Brain pericyte (primary cell): ENCODE measurements around the gene NPSR1.

ENCODE experiments used
- DNase-seq: peaks from one replicate; pipeline ENCODE4 v3.0.0-alpha.2; 2012; ENCODE audit warnings: low read depth, low spot score

Gene NPSR1

DNA sequence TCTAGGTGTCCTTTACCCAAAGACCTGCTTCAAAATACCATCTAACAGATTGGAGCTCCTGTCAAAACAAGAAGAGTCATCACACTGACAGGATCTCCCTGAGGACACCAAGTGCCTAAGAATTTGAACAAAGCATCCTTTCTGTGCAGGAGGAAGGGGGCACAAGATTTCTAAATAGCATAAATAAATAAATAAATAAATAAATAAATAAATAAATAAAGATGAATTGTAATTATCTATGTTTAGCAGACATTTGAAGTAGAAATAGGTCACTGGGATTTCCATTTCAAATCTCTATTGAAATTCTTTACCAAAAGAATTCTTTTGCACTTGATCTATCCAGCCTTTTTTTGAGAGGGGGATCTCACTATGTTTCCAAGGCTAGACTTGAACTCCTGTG is 65.3 kb downstream of the NPSR1 start:
- no peak for DNase-seq

DNA sequence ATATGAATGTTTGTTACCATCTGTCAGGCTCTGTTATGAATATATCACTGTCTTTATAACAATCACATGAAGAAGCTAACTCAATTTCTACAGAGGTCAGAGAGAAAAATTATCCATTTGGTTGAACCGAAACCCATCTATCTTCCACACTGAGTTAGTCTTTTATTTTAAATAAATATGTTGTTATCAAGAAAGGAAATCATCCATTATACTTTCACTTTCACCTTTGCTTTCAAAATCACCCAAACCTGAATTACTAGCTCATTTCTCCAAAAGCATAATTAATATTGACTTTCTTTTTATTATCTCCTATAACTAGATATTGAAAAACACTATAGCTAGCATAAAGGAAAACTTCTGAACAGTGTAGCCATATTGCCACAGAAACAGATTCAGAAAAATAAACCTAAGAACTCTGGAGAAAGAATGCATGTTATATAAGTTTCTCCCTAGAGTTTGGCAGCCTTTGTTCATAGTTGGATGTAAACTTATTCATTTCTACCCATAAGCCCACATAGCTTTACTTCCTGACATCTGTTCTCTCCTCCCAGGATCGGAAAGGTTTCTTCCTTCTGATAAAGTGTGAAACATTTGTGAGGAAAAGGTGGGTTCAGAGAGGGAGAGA is 66.0 kb downstream of the NPSR1 start:
- DNase-seq = no peak

DNA sequence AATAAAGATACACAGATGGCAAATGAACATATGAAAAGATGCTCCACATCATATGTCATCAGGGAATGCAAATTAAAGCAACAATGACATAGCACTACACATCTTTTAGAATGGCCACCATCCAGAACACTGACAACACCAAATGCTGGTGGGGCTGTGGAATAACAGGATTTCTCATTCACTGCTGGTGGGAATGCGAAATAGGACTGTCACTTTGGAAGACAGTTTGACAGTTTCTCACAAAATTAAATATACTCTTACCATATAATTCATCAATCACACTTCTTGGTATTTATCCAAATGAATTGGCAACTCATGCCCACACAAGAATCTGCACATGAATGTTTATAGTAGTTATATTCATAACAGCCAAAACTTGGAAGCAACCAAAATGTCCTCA is 68.2 kb downstream of the NPSR1 start:
- no peak for DNase-seq

DNA sequence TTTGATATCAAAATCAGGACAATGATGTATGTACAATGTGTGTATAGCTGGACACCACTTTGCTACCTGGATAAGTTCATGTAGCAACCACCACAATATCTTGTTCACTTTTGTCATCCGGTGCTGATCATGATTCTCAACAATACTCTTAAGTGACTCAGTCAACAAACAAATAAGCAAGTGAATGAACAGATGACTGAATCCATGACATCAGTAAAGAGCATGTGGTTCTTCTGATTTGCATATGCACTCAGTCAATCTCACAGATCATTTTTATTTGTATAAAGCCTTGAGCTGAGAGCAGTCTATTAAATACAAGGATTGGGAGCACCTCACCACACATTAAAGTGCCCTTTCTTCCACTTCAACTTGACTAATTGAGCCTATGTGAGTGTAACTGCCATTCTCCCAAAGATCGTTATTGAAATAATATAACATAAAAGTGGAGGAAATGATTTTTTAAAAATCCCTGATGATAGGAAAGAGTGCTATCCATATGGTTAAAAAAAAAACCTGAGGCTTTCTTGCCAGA is 69.5 kb downstream of the NPSR1 start:
- DNase-seq = no peak

DNA sequence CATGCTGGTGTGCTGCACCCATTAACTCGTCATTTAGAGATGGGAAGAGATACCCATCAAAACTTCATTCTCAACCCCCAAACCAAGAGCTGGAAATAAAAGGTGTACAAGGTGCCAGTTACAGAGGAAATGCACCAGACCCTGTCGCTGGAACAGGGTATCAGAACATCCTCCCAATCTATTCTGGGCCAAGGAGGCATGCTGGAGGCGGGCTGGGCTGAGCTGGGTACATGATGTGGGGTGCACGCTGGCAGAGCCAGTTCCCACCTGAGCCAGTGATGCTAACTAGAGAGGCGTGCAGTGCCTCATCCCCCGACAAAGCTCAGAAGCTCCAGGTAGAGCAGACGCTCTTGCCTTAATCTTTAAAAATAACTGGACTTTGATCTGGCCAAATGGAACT is 70.1 kb downstream of the NPSR1 start:
- DNase-seq = no peak

DNA sequence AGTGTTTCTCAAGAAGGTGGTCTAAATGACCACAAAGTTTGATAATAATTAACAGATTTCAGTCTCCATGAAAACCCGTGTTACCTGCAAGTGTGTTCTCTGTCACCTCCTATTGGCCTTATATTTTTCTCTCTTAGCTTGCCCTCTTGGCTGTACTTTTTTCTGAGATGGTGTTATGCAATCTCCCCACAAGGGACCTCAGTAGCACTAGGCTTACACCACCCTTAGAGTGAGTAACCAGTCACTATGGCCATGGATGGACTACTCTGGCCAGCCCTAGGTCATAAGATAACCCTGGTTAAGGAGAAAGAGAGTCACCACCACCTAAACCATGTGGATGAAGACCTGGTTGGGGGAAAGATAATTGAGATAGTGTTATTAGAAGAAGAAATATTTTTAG is 76.8 kb downstream of the NPSR1 start:
- DNase-seq = no peak

DNA sequence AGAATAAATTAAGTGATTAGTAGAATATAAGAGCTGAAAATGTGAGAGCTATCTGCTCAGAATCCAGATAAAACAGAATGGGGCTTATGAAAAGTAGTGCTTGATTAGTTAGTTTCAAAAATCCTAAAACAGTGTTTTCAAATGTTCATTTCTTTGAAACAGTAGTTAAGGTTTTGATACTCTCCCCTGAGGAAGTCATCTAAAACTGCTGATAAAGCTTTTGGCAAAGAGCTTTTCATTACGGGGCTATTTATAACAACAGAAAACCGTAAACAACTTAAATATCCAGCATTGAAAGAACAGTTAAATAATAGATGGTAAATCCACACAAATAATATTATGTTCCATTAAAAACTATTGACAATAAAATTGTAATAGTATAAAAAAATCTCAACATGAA is 77.5 kb downstream of the NPSR1 start:
- DNase-seq = no peak

DNA sequence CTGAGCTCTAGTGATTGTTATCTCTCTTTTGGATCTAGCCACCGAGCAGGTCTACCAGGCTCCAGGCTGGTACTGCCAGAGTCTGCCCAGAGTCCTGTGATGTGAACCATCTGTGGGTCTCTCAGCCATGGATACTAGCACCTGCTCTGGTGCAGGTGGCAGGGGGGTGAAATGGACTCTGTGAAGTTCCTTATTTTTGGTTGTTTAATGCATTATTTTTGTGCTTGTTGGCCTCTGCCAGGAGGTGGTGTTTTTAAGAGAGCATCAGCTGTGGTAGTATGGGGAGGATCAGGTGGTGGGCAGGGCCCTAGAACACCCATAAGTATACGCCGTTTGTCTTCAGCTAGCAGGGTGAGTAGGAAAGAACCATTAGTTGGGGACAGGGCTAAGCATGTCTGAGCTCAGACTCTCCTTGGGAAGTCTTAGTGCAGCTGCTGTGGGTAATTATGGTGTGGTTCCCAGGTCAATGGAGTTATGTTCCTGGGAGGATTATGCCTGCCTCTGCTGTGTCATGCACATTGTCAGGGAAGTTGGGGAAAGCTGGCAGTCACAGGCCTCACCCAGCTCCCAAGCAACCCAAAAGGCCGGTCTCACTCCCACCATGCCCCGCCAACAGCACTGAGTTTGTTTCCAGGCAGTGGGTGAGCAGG is 81.8 kb downstream of the NPSR1 start:
- no peak for DNase-seq

DNA sequence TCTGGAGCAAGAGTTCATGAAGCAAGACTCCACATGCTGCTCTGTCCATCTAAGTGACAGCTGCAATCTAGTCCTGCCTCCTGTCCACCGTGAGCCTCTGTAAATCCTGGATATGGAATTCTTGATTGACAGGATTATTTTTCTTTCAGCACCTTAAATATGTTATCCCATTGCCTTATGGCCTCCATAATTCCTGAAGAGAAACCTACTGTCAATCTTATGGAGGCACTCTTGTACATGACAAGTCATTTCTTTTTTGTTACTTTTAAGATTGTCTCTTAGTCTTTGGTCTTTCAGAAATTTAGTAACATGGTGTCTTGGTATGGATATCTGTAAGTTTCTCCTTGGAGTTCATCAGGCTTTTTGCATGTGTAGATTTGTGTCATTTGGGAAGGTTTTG is 82.8 kb downstream of the NPSR1 start:
- no peak for DNase-seq

DNA sequence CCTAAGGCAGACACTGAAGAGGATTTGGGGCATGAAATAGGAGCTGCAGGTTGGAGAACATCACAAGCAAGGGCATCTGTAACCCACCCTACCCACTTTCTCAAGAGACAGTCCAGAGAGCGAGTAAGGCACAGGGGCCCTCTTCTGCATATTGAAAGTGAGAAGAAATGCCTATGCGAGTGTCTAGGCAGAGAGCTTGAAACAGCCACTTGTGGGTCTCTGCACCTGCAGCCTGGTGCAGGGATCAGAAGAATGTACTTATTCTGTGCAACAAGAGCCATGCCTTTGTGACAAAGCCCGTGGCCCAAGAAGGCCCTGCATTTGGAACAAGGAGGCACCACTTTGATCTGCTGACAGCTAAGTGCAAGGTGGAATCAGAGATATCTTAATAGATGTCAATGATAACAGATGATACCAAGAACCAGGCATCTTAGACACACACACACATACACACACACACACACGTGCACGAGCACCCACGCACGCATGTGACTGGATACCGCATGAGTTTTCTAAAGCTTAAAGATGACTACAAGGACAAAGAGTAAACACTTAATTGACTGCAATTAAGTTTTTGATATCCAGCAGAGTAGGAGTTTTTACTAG is 89.3 kb downstream of the NPSR1 start:
- DNase-seq = no peak

DNA sequence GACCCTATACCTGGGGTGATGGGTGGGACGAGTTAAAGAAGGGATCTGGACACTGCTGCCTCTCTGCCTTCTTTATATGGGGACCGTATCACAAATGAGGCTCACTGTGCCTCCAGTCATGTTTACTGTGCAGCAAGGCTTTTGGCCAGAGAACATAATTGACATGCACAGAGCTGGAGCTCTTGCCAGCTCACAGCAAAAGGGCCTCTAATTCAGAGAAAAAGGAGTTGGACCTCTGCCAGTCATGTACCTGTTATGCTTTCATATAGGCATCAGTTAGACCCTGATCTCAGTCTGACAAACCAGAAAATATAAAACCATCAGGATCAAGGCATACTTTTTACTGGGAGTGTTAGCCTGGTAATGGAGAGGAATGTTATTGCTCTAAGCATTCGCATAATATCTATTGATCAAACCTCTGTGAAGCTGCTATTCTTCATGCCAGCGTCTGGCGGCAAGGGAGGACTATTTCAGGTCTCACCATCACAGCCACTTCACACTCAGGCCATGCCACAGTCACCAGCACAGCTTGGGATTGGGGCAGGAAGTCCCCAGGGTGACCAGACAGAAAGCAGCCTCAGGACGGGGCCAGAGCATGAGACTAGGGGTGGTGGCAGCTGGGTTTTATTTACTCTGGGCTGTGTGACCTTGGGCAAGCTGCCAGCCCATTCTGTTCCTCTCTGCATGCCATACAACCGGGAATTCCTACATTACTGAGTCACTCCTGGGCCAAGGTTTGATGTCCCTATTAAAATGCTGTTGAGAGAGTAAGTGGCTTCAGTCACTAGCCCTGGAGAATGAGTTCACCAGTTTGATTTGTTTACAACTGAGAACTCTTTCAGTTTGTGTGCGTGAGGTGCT is 90.1 kb downstream of the NPSR1 start:
- DNase-seq = no peak

DNA sequence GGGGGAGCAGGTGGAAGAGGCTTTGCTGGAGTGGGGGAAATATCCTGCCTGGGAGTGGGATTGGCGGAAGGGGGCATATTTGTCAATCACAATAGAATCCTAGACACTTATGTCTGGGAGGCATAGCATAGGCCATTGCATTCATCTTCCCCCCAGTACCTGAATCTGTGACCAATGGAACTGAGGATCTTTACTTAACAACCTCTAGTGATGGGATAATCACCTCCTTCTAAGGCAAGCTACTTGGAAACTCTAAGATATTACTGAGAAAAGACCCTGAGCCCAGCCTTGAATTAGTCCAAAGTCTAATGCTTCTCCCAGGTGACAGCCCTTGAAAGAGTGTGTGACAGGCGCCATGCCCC is 90.7 kb downstream of the NPSR1 start:
- DNase-seq = no peak

DNA sequence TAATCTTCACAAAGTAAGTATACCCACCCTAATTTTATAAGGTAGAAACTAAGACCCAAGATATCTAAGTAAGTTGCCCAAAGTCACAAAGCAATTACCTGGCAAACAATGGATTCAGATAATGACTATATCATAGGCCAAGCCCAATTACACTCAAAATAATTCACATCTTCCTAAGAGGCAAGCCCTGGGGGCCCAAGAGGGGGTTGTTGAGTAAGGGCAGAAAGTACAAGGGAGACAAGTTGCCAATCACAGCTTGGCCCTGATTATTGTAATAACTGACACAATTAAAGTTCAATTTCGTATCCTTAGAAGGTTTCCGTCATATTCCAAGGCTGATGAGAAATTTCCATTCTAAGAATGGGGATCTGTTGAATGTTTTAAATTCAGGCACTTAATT is 91.4 kb downstream of the NPSR1 start:
- DNase-seq = no peak

DNA sequence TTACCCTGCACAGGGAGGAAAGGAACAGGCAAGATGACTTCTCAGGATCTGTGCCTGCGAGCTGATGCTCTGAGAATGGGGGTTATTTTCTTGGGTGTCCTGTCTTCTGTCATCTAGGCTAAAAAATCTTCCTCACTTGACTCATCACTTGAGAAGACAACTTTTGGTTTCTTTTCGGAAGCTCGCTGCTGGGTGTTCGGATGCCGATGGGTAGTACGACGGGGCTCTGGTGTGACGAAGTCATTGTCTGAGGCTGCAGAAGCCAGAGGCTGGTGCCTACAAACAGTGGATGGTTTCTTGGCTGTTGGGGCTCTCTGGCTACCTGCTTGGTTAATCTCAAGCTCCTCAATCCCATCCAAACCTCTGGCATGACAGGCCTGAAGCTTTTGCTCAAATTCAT is 92.2 kb downstream of the NPSR1 start:
- no peak for DNase-seq

DNA sequence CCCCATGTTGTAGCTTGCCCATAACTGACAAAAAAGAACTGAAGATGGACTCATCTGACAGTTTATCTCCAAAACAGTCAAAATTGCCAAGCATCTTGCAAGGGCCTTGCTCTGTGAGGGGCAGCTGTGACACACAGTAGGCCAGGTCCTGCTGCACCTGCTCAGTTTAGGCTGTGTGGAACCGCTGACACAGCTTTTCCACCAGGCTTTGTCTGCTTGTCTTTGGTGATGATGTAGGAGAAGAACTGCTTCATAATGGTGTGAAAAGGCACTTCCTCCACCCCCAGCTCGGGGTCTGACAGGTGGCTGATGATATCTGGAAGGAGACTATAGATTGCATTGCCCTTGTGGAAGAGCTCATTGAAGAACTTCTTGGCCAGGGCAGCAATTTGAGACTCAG is 92.6 kb downstream of the NPSR1 start:
- DNase-seq = no peak

DNA sequence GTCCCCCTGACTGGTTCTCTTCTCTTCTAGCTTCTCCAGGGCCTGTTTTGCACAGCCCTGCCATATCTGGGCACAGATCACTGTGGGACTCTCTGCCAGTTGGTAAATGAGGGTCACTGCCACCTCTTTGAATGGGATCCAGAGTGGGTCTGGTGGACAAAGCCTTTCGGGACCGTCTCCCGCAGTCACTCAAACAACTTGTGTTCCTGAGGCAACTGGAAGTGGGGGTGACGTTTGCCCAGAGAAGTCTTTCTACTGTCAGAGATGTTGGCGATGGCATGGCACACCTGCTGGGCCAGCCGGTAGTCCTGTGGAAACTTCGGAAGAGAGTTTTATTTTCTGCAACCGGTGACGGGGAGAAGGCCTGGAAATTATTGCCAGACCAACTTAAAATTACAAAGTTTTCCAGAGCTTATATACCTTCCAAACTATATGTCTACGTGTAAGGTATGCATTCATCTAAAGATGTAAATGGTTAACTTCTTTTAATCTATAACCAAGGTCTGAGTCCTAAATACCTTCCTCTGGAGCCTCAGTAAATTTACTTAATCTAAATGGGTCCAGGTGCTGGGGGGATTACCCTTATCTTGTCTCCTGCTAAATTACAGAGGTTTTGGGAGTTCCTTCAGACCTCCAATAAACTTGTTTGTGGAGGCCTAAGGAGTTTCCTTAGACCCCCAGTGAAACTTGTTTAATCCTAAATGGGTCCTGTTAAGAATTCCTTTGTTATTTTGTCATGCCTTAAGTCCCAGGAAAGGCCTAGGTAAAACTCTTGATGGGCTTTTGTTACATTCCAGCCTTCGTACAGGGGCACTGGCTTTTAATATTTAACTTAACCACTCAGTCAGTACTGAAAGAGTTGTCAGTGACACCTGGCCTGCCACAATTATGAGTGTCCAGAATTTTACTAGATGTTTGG is 94.0 kb downstream of the NPSR1 start:
- DNase-seq = no peak

DNA sequence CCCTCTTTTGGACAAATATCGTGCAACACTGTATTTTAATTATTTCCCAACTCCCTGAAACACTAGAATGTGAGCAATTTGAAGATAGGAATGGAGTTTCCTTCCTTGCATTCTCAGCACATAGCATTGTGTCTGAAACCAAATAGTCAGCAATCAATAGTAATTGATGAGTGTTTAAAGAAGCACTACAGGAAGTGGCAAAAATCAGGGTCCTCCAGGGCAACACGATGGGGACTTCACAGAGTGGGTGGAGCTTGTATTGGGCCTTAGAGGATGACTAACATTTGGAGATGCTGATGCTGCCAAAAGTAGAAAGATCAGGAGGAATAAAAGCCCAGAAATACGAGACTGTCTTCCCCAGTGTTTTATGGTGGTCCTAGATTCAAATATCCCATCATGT is 94.9 kb downstream of the NPSR1 start:
- no peak for DNase-seq

DNA sequence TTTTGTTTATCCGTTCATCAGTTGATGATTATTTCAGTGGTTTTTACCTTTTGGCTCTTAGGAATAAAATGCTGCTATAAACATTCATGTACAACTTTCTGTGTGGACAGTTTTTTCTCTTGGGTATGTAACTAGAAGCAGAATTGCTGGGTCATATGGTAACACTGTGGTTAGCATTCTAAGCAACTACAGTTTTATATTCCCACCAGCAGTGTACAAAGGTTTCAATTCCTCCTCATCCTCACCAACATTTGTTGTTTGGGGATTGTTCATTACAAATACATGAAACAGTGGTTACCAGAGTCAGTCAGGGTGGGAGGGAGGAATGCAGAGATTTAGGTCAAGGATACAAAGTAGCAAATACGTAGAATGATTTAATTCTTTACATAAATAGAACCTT is 97.0 kb downstream of the NPSR1 start:
- no peak for DNase-seq

DNA sequence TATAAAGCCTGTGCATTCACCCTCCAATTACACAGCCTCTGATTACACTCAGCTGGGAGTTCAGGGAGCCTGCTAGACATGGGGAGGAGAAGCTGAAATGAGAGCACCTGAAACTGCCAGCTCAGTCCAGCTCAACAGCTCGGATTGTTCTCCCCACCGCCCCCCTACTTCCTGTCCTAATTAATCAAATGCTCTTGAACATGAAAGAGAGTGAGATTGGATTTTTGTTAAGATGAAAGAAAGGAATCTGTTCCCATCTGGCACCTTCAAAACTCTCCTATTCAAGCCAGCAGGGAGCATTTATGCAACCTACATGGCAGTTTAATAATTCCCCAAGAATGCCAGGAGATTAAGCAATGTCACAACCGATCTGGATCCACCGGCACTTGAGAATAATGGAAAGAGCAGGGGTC is 98.0 kb downstream of the NPSR1 start:
- no peak for DNase-seq

DNA sequence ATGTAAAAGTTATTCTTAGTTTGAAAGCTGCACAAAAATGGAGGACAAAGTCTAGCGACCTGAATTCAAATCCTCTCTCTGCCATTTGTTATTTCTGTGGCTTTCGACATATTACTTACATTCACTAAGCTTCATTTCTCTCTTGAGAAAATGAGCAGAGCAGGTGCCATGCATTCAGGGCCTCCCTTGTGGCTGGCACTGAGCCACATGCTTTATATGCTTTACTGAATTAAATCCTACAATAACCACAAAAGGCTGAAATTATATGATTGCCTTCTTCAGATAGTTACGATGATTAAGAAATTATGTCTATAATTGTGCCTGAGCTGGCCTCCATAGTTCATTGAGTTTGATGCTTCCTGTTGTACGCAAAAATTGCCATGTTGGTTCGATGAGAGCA is 98.7 kb downstream of the NPSR1 start:
- DNase-seq = no peak

DNA sequence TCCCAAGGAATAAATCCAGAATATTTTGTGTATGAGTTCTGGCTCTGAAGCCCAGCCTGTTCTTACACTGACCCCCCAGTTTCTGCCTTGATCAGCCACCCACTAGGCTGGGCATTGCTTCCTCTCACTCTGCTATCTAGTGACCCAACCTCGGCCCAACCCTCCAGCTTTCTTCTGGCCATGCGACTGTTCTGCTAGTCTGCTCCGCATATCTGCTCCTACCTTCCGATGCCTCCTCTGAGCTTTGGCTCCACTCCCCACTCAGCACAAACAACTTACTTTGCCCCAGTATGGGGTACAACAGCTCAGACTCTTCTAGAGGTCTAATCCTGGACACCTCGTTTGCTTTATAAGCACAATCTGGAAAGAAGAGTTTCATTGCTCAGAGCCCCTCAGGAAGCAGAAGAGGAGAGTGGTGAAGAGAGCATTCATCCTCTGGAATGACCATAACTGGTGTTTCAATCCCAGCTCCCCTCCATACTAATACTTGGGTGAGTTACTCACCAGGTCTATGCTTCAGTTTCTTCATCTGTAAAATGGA is 99.6 kb downstream of the NPSR1 start:
- no peak for DNase-seq
